A549 treated with GW870086 at 1 μM for 4 hours (cell line): ENCODE results near the gene KRTDAP. TPM values are rescaled to one million over a fixed set of nuclear protein-coding genes. Genes with fewer than 3 reads are reported as not detected.

Experiments used
- total RNA-seq: library from RNA; stranded (reverse); fragments of 200-300 nt; extraction: Qiagen RNA extraction; gene quantifications from 5 replicates; pipeline ENCODE4 v1.2.3, GENCODE V29; 2022; ENCODE audit warnings: low read depth

Gene KRTDAP, protein sequence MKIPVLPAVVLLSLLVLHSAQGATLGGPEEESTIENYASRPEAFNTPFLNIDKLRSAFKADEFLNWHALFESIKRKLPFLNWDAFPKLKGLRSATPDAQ
- not detected in 5 replicates for total RNA-seq

DNA sequence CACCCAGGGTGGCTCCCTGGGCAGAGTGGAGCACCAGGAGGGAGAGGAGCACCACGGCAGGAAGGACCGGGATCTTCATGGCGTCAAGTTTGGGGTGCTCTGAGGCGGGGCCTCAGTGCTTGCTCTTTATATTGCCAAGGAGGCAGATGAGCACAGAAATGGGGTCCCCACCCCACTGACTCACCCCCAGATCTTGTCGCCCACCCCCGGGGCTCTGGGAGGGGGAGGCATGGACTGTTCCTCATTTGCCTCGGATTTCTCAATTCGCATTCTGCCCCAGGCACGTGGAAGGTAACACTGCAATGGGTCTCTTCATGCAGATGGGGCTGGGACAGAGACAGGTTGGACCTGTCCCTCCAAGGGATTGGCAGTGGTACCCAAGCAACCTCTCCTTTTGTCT, at the start of gene KRTDAP:
Gene KRTDAP (minus strand): TSS at position 101 of the 400 bp plus-strand sequence. CDS start 22 bp downstream, at position 79.

DNA sequence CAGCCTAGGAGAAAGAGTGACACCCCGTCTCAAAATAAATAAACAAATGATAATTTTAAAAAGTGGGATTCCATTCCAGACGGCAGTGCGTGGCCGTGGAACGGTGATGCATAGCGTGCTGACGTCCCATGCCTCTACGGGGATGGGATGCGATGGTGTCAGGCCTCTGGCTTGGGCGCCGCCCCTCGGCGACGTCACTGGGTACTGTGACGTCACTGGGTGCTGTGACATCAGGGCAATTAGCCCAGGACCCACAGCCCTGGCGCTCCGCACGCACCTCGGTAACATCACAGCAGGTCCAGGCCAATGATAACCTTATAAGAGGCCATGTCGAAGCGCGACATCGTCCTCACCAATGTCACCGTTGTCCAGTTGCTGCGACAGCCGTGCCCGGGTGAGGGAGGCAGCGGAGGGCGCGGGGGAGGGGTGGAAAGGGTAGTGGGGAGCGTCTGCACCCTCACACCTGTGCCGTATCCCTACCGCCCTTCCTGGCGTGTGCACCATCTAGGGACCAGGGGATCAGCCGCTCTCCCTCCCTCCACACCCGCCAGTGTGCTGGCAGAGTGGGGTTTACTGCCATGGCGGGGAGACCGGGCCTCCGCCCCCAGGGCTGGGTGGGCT, 43.0 kb upstream of the KRTDAP start, which contains the start of gene GAPDHS:
Gene GAPDHS (plus strand): TSS at position 256 of the 621 bp plus-strand sequence. CDS start 72 bp downstream, at position 328.

DNA sequence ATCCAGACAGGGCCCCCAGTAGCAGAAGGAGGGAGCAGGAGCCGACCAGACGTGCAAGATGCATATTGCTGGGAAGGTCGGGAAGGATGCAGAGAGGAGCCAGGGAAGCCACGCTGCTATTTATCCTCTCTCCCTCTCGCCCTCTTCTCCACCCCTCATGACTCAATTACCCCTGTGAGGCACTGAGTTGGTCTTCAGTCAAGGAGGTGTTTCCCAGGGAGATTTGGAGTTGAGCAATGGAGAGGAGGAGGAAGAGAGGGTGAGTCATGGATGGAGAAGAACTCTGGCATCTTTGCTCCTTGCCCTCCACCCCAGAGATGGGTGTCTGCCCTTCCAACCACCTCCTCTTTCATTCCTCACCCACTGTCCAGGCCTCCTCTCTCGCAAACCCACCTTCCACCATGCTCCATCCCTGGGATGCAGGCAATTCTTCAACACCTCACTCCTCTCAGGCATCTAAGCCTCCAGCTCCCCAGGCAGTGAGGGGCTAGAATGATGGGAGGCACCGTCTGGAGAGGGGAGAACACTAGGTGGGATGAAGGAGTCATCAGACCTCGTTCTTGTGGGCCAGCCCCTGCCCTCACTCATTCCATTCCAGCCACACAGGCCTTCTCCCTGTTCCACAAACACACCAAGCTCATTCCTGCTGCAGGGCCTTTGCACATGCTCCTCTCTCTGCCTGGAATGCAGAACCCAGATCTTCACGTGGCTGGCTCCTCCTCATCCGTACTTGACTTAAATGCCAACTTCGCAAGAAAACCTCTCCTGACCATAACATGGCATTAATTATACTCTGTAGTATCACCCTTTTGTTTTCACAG, 38.2 kb upstream of the KRTDAP start, which contains the start of gene SBSN:
Gene SBSN (minus strand): TSS at position 94 of the 821 bp plus-strand sequence. CDS start 30 bp downstream, at position 64.

DNA sequence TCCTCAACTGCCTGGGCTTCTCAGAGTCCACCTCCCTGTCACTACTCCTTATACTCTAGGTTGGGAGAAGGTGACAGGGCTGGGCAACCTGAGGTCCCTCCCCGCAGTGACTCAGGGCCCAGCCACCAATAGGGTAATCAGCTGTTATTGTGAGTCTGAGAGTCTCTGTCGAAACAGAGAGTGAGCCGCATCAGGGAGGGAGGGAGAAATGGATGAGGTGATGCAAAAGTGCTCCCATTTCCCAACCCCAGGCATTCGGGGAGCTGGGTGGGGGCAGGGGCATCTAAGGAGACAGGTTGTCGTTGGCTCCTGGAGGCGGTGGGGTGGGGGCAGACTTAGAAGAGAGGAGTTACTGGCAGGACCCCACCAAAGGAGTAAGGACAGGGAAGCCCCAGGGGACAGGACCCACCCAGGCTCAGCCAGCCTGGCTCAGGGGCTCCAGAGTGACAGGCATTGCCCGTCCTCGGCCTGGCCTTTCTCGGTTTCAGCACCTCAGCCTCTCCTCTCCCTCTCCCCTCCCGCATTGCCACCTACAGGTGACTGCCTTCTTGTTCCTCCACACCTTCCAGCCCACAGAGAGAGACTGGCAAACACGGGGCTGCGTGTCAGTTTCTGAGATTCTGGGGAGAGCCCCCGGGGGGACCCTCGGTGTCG, 23.5 kb upstream of the KRTDAP start, which contains the start of gene DMKN:
Gene DMKN (minus strand): TSS at position 22 of the 654 bp plus-strand sequence. CDS start 174 bp downstream, outside the sequence.

DNA sequence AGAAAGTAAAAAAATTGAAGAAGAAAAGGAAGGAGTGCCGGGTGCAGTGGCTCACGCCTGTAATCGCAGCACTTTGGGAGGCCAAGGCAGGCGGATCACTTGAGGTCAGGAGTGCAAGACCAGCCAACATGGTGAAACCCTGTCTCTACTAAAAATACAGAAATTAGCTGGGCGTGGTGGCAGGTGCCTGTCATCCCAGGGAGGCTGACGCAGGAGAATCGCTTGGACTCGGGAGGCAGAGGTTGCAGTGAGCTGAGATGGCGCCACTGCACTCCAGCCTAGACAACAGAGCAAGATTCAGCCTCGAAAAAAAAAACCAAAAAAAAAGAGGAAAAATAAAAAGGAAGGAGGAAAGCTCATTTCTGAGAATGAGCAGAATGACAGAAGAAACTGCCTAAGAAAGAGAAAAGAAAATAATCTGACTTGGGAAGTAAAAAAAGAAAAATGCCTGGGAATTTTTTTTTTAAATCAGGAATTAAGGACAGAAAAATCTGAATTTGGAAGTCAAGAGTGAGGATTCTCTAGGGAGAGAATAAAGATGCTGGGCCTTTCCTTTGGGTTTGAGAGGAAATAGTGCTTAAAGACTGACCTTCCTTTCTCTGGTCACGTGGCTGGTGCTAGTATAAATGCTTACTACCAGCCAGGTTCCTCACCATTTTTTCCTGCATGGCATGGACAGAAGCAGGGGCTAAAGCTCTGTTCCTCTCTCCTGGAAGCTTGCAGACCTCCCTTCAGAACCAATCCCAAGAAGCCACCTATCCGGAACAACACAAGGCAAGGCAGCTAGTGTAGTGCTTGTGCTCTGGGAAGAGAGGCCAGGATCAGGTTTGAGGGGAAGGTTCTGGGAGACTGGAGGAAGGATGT, 42.4 kb downstream of the KRTDAP start, which contains the start of gene FFAR2:
Gene FFAR2 (plus strand): TSS at position 652 of the 864 bp plus-strand sequence. CDS start 1,458 bp downstream, outside the sequence.

Other genes starting within 250 kb of the KRTDAP start
- gene LSR, start 241.5 kb downstream of the KRTDAP start, total RNA-seq: 8.0 to 13.1 TPM (median 9.4 TPM) in 5 replicates
- gene USF2, start 221.5 kb downstream of the KRTDAP start, total RNA-seq: 113 to 154 TPM (median 150 TPM) in 5 replicates
- gene HAMP, start 207.9 kb downstream of the KRTDAP start, total RNA-seq: 0.22 to 0.31 TPM in 2 of 5 replicates, not detected in the others
- gene MAG, start 198.3 kb downstream of the KRTDAP start, total RNA-seq: not detected in 5 replicates
- gene CD22, start 161.3 kb downstream of the KRTDAP start, total RNA-seq: 0.95 to 1.4 TPM (median 1.0 TPM) in 5 replicates
- gene FFAR1, start 142.6 kb downstream of the KRTDAP start, total RNA-seq: not detected in 5 replicates
- gene FFAR3, start 132.0 kb downstream of the KRTDAP start, total RNA-seq: 0.07 to 0.21 TPM in 2 of 5 replicates, not detected in the others
- not detected in 5 replicates for gene GPR42, start 119.4 kb downstream of the KRTDAP start, total RNA-seq
- not detected in 5 replicates for gene FFAR2, start 42.2 kb downstream of the KRTDAP start, total RNA-seq
- 34.6 to 40.9 TPM (median 36.9 TPM) in 5 replicates for gene DMKN, start 23.2 kb upstream of the KRTDAP start, total RNA-seq
- gene SBSN, start 37.8 kb upstream of the KRTDAP start, total RNA-seq: 1.8 to 3.7 TPM (median 3.0 TPM) in 5 replicates
- gene GAPDHS, start 43.0 kb upstream of the KRTDAP start, total RNA-seq: 0.08 to 0.21 TPM (median 0.17 TPM) in 4 of 5 replicates, not detected in the other
- gene TMEM147, start 55.2 kb upstream of the KRTDAP start, total RNA-seq: 383 to 426 TPM (median 419 TPM) in 5 replicates
- gene ATP4A, start 73.2 kb upstream of the KRTDAP start, total RNA-seq: 0.10 TPM in 1 of 5 replicates, not detected in the others
- gene PMIS2, start 95.7 kb upstream of the KRTDAP start, total RNA-seq: not detected in 5 replicates
- 12.2 to 17.4 TPM (median 14.8 TPM) in 5 replicates for gene HAUS5, start 122.3 kb upstream of the KRTDAP start, total RNA-seq
- gene RBM42, start 138.6 kb upstream of the KRTDAP start, total RNA-seq: 147 to 204 TPM (median 201 TPM) in 5 replicates
- gene ETV2, start 151.3 kb upstream of the KRTDAP start, total RNA-seq: 2.1 to 3.1 TPM (median 2.2 TPM) in 5 replicates
- gene COX6B1, start 157.9 kb upstream of the KRTDAP start, total RNA-seq: 1,289 to 1,613 TPM (median 1,322 TPM) in 5 replicates
- gene UPK1A, start 176.1 kb upstream of the KRTDAP start, total RNA-seq: 0.41 to 1.2 TPM (median 0.91 TPM) in 5 replicates
- not detected in 5 replicates for gene ZBTB32, start 214.1 kb upstream of the KRTDAP start, total RNA-seq
- 48.1 to 60.8 TPM (median 55.0 TPM) in 5 replicates for gene KMT2B, start 227.5 kb upstream of the KRTDAP start, total RNA-seq